ENCODE measurements around the gene STARD3NL. TPM values are rescaled to one million over a fixed set of nuclear protein-coding genes. Genes with fewer than 3 reads are reported as not detected.

The STARD3NL gene
- total and polyA plus RNA-seq, 10 of the 15 experiments (the other 5 are each of a cell fraction or from before 2014, with no cell fraction given) = 66.1 to 133 (median 85.7) TPM

- TF ChIP-seq NFIC (IDR thresholded peaks at IDR 0.05; ENCODE audit: low read depth, low read length) (no peak; the same call in 1 of the 2 replicates), FOXM1 (IDR thresholded peaks at IDR 0.05; ENCODE audit: low read depth, low read length) (peak; percentile 38; the same call in 1 of the 2 replicates), ZNF622 (IDR thresholded peaks at IDR 0.05) (no peak), MLLT1 (IDR thresholded peaks at IDR 0.05) (no peak), NR2C1 (IDR thresholded peaks at IDR 0.05) (no peak), ZBED1 (IDR thresholded peaks at IDR 0.05; ENCODE audit: borderline replicate concordance) (no peak), STAT1 (conservative IDR thresholded peaks at IDR 0.05) (no peak), STAT3 (IDR thresholded peaks at IDR 0.05; ENCODE audit: low read depth, low read length) (no peak), BCL11A (IDR thresholded peaks at IDR 0.05; ENCODE audit: low read depth, low read length) (0 out of 2 replicates have a peak, but pooled peaks have one; percentile 36), HCFC1 (IDR thresholded peaks at IDR 0.05; ENCODE audit: low read length) (no peak), IRF4 (IDR thresholded peaks at IDR 0.05; ENCODE audit: low read depth, low read length) (peak; percentile 85)
These were observed 38.0 kb downstream of the STARD3NL start (continued) for GRCh38 chr7:38215735-38216670.
